ENCODE data around the gene KRT7.

The KRT7 gene

DNA sequence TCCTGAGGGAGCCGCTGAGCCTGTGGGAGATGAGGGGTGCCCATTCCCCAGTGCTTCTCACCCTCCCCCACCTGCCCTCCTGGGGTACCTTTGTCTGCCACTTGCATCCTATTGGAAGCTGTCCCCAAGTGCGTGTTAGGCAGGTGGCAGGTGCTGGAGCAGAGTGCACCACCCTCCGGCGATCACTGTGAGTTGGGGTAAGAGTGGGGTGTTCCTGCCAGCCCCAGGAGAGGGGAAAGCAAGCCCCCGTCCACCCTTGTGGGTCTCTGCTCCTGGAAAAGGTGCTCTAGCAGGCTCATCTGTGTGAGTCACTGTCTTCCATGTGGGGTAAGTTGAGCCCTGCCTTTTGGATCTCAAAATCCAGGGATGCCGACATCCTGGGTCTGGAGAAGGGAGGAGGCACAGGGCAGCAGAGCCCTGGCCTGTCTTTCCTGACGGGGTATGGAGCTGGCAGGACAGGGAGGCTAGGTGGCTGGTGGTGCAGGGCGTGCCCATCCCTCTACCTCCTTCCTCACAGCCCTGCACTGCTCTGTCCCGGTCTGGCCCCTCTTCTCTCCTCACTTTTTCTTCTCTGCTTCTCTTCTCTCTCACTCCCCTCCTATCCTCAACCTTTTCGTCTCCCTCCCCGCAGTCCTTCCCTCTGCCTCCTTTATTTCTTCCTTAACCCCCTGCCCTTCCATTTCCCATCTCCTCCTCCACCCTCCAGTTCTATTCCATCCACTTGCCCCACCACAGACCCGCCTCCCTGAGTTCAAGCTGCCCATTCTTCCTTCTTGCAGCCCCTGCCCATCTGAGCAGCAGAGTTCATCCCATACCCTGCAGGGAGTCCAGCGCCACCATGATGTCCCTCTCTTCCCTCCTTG is 20.1 kb upstream of the KRT7 start:
- no peak for DNase-seq

DNA sequence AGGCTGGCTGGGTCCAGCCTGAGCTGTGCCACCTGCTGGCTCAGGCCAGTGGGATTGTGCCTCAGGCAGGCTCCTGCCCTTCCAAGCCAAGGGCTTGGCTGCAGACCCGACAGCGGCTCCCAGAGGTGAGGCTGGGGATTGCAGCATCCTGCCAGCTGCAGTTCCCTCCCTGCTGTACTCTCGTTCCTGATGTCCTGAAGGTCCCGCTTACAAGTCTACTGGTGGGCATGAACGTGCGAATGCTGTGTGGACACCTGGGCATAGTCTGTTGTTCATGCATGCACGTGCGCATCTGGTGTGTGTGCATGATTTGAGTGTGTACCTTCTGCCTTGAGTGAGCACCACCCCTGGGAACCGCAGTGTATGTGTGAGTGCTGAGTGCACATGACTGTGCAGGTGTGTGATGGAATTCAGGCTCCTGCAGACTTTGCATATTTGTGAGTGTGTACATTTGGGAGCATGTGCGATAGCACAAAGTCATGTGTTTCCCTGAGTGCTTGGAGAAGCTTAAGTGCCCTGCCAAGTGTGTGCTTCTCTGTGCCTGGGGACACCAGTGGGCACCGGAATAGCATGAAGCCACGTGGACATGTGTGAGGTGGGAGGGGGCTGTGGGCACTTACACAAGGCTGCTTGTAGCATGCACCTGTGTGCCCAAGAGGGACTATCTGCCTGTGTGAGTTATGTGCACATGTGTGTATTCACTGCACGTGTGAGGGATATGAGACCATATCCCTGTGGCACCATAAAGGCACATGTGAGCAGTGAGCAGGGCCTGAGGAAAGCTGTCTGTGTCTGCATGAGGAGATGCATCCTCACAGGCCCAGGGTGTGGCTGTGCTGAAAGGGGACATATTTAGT is 19.3 kb upstream of the KRT7 start:
- peak; percentile 64 for DNase-seq

DNA sequence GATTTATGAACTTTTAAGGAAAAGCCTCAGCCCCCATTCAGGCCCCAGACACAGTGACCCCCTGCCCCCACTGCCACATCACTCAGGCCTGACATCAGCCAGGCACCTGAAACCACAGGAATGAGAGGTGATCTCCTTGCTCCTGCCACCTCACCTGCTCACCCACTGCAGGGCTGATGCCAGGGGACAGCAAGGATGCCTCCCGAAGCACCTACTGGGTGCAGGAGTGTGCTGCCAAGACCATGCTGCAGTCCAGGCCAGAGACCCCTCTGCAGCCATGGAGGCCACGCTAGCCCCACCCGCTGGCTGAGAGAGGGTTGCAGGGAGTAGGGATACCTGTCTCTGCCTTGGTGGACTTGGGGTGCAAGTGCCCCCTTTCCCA is 18.6 kb upstream of the KRT7 start:
- no peak for DNase-seq

DNA sequence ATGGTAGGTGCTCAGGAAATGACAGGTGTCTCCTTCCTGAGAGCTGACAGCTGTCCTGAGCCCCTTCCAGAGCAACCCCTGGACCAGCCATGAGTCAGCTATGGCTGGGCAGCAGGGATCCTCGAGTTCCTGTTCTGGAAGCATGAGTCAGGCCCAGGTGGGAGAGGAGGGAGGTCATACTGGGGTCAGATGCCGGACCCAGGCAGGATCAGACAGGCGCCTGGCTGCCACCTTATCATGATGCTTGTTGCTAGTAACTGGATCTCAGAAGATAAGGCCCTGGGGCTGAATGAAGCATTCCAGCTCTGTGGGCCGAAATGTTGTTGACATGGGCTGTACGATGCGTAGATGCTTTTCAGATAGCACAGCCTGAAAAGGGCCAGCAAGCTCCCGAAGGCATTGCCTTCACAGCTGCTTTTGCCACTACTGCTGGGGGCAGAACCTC is 17.4 kb upstream of the KRT7 start:
- peak; percentile 5 for DNase-seq

DNA sequence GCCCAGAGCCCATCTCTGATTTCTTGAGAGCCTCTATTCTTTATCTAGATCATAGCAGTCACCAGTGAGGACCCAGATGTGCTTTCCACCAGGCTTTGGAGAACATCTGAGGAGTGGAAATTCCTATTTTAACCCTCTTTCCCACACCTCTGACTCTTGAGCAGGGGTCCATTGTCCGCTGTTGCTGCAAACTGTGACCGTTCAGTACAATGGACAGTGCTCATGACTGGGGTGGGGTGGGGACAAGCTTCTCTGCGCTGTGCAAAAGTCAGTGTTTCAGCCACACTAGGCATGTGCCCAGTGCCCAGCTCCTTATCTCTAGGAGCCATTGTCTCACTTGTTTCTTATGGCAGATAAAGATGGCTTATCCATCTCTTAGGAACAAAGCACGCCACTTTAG is 16.9 kb upstream of the KRT7 start:
- no peak for DNase-seq

DNA sequence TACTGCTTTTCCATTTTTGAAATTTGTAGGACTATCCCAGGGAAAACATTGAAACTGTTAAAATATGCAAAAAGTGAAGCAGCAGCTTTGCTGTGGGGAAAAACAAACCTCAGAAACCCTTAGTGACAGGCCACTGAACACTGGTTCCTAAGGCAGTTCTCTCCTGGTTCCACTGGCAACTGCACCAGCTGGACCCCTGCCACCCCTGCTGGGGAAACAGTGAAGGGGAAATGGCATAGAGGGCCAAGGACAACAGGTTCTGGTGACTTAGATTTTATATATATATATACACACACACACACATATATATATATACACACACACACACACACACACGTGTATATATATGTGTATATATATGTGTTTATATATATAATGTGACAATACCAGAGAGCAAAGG is 16.2 kb upstream of the KRT7 start:
- no peak for DNase-seq

DNA sequence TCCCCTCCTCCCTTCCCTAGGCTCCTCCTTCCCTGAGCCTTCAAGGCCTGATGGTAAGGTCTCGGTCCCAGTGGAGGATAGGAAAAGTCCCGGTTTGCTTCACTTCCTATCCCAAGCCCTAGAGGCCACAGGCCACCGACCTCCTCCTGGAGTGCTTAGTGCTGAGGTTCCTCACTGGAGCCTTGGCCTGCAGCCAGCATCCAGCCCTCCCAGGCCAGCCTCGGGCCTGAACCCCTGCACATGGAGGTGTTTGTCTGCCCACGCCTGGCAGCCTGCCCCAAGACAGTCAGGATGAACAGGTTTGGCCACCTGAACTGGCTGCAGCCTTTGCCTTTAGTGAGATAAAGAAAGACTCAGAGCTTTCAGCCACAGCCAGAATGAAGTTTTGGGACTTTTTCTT is 15.8 kb upstream of the KRT7 start:
- DNase-seq, result no peak

DNA sequence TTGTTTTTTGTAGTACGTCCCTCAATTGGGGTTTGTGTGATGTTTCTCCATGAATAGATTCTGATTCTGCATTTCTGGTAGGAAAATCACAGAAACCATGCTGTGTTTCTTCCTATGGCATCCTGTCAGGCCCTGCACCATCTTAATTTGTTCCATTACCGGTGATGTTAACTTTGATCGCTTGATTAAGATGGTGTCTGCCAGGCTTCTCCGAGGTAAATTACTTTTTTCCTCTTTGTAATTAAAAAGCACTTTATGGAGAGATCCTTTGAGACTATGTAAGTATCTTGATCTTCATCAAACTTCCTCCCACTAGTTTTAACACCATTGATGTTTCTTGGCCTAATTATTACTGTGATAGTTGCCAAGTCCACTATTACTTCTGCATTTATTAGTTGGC is 15.0 kb upstream of the KRT7 start:
- no peak for DNase-seq

DNA sequence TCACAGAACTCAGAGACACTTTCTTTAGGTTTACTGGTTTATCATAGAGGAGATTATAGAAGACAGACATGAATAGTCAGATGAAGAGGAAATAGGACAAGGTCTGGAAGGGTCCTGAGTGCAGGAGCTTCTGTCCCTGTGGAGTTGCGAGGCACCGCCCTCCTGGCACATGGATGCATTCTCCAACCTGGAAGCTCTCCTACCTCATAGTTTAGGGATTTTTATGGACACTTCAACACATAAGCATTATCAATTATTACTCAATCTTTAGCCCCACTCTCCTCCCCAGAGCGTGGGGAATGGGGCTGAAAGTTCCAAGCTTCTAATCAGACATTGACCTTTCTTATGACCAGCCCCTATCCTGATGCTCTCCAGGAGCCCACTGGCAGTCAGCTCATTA is 12.6 kb upstream of the KRT7 start:
- peak; percentile 2 for DNase-seq

DNA sequence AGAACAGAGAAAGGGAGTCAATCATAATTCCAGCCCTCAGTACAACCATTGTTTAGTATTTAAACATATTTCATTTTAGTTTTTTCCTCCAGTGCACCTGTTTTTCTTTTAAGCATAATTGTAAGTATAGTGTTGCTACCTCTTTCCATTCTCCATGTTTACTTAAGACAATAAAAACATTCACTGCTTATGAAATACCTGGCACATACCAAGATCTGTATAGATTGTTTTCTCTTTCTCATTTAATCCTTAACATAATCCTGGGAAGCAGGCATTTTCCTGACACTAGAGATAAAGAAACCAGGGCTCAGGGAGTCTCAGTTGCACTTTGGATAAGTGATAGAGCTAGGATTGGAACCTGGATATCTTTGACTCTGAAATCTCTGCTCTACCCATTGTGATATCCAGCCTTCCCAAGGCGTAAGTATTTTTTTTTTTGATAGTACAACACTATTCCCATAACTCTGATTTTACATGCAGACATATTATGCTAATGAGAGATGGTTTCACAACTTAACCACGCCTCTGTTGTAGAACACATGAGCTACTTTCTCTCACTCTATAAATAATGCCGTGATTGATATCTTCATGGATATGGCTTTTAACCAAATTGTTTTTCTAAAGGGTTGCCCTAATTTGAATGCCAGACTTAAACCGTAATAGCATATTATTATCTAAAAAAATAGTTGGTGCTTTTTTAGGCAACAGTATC is 11.8 kb upstream of the KRT7 start:
- no peak for DNase-seq

DNA sequence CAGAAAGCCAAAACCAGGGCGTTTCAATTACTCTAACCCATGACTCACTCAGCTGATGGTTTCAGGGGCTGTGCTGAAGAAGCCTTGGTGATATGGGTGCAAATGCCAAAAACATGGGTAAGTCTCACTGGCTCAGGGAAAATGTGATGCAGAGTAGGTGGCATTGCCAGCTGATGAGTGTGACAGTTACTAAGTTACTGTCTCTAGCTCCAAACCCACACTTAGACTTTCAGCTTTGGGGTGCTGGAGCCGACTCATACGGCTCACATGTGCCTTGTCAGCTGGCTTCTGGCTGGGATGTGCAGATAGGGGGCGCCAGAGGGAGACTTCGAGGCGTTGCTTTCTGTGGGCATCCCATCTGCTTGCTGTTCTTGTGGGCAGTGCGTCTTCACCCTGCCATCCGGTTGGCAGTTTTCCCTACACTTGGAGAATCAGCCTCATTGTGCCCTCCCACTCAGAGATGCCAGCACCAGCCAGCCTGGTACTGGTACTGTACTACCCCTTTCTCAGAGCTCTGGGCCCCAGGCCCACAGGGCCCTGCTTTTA is 11.1 kb upstream of the KRT7 start:
- peak; percentile 21 for DNase-seq

DNA sequence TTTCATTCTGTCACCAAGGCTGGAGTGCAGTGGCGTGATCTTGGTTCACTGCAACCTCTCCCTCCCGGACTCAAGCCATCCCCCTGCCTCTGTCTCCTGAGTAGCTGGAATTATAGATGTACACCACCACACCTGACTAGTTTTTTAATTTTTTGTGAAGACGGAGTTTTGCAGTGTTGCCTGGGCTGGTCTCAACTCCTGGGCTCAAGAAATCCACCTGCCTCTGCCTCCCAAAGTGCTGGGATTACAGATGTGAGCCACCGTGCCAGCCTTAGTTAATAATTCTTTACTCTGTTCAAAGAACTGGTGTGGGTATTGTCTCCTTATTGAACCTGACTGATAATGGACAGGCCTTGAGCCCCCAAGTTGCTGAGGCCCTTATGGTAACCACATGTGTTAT is 10.4 kb upstream of the KRT7 start:
- DNase-seq, result peak; percentile 1

DNA sequence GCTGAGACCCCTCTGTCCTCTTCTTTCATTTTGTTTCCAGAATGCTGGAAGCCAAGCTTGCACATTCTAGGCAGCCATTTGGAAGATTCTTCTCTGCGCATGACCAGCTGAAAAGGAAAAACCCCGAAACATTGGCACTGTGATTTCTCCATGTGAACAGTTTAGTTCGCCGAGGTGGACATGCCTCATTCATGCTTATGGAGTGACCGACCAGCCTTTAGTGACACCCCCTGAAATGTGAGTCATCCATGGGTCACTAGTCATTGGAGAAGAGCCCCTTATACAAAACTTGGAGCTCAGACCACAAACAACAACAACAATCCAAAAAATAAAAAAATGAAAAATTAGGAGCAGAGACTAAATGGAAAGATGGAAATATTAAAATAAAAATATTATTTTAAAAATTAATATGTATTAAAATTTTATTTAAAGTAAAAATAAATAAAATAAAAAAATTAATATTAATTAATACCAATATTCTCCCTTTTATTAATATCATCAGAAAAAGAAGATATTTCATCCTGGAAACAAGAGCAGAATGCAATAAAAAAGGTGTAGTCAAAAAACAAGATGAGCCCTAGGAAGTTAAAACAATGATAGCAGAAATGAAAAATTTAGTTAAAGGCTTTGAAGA is 9.5 kb upstream of the KRT7 start:
- no peak for DNase-seq

DNA sequence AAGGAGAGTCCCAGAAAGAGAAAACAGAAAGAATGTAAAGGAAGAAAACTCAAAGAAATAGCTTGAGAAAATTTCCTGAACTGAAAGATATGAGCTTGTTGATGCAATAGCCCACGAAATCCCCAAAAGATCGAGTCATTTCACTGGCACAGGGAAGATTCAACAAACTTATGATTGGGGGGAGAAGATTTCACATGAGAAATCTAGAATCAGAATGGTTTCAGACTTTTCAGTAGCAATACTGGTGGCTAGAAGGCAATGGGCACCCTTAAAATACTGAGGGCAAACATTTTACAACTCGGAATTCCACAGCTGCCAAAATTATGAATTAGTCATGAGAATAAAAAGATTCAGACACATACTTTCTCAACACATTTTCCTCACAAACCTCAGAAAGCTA is 8.9 kb upstream of the KRT7 start:
- DNase-seq, result no peak

DNA sequence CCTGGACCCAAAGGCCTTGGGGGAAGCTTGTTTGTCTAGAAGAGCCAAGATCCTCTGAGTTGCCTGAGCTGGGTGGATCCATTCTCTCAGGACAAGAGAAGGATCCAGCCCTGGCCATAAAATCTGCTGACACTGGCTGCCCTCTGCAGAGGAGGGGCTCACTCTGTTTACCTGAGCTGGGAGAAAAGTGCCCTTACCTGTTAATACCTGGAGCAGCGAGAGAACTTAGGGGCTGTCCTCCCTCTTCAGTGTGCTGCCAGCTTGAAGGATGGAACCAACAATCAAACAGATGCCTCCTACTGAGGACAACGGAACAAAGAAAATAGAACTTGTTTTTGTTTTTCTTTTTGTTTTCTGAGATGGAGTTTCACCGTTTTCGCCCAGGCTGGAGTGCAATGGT is 7.3 kb upstream of the KRT7 start:
- no peak for DNase-seq

DNA sequence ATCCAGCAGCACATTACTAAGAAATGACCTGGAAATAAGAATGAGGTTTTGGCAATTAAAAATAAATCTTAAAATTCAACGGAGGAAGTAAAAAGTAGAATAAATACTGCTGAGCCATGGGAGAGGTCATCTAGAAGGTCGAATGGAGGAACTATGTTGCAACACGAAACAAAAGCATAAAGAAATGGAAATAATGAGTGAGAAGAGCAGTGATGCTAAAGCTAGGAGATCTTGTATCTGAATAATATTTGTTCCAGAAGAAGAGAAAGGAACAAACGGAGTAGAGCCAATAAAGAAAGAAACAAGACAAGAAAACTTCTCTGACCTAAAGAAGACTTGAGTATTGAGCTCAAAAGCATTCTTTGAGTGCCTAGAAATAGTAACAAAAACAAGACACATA is 6.6 kb upstream of the KRT7 start:
- DNase-seq, result no peak

DNA sequence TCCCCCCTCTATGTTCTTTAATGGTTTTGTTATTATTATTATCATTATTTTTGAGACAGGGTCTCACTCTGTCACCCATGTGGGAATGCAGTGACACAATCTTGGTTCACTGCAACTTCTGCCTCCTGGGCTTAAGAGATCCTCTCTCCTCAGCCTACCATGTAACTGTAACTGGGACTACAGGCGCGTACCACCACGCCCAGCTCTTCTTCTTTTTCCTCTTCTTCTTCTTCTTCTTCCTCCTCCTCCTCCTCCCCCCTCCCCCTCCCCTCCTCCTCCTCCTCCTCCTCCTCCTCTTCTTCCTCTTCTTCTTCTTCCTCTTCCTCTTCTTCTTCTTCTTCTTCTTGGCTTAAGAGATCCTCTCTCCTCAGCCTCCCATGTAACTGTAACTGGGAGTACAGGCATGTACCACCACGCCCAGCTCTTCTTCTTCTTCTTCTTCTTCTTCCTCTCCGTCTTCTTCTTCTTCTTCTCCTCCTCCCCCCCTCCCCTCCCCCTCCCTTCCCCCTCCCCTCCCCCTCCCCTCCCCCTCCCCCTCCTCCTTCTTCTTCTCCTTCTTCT is 5.4 kb upstream of the KRT7 start:
- no peak for DNase-seq

DNA sequence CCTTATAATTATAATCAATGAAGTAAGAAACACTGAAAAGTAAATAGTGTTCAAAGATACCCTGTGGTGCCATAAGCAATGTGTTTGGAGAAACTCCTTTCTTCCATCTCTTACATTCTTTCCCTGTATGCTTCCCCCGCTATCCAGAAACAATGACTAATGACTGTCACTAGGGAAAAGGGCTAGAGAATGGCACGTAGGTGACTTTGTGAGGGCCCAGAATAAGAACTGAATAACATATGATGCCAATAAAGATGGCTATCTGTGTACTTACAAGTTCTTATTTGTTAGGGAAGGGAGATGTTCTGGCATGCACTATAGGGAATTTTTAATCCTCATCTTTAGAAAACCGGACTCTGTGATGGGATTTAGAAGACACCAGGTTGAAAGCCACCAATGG is 4.7 kb upstream of the KRT7 start:
- no peak for DNase-seq

DNA sequence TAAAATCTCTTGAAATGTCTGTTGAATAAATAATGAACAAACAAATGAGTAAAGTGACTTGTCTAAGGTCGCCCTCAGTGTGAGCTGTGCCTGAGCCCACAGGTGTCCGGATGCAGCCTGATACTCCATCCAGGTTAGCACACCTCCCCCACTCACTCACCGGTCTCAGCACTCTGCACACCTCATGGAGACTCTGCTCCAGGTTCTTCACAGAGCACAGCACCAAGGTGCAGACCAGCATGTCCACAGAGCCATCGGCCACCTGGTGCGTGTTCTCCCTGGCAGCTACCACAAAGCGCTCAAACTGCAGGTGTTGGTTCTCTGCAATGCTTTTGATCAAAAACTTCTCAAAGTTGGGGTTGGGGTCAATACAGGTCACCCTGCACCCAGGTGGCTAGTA is 4.1 kb upstream of the KRT7 start:
- DNase-seq, result no peak

DNA sequence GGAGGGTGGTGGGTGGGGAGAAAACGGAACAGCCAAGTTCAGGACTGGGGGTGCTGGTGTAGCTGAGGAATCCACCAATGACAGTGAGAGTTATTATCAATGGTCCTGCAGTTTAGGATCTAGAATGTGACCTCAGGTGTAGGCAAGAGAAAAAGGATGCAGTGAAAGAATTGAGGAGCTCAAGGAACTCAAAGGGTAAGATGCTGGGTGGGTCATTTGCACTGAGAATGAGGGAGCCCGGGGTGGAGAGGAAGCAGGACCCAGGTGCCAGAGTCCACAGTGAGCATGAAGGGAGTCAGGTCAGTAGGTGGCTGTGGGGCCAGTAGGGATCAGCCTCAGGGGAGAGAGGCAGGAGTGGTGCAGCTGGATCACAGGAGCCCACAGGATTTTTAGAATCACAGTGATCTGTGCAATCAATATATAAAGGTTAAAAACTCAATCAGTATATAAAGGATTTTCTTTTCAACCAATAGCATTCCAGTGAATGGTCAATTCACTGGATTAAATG is 3.2 kb upstream of the KRT7 start:
- no peak for DNase-seq

DNA sequence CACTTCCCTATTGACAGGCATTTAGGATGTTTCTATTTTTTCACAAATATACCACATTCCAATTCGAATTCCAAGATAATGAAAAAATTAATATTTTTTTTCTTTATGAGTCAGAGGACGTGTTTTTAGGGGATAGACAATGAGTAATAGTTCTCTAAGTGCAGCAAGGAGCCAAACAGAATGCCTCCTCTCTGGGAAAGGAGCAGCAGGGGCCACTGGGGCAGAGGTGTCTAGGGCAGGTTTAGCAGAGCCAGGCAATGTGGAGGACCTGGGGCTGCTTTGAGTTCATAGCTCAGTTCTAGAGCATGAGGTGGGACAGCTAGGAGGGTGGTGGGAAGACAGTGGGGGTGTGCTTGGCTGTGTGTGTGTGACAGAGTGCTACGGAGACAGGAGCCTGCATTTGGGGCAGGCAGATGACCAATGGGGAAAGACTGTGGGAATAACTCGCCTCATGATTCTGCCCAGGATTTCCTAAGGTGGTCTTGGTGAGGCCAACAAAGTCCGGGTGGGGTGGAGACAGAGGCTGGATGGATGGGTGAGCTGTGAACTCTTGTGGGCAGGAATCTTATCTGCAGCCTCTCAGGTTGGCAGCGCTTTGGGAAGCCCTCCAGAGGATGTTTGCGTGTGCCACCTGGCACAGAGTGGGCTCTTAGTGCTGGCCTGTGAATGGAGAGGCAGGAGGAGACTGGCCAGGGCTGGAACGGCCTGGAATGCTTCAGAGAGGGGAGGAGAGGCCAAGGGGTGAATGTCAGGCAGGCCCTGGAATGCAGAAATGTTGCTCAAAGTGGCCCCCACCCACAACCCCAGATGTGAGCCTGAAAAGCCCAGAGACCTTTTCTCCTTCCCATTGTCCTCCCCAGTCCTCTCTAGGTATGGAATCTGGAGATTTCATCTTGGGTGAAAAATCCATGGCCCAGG is 2.4 kb upstream of the KRT7 start:
- DNase-seq, result no peak

Data from activated T-cell treated with anti-CD3 and anti-CD28 coated beads, Interleukin-2, amount 50 U/mL, for 1 hour (primary cell).